Activated CD4-positive, alpha-beta T cell treated with anti-CD3 and anti-CD28 coated beads, Interleukin-2, amount 50 U/mL, for 4 hours (primary cell): Measurements from ENCODE around the gene YOD1.
"Not testable (repeated sequence)": the region's sequence is repeated elsewhere in the genome, so short reads cannot be mapped to it uniquely, and the experiment has no call there.

Experiments
- DNase-seq, 2 experiments: peaks; one replicate each; pipeline ENCODE4 v3.0.0-alpha.2; 2020

YOD1 gene

GRCh38 chr1:207048041-207048440 is 3.0 kb downstream of the YOD1 start:
- DNase-seq: no peak

GRCh38 chr1:207047505-207047904 is 3.5 kb downstream of the YOD1 start:
- DNase-seq: no peak

GRCh38 chr1:207045453-207045852 is 5.6 kb downstream of the YOD1 start:
- no peak for DNase-seq

GRCh38 chr1:207041397-207041796 is 9.6 kb downstream of the YOD1 start:
- DNase-seq: not testable (repeated sequence)

GRCh38 chr1:207040181-207040533 is 10.9 kb downstream of the YOD1 start:
- DNase-seq: no peak

GRCh38 chr1:207039380-207040180 is 11.4 kb downstream of the YOD1 start:
- DNase-seq: no peak

GRCh38 chr1:207036865-207037264 is 14.1 kb downstream of the YOD1 start:
- no peak for DNase-seq

GRCh38 chr1:207035877-207036551 is 15.0 kb downstream of the YOD1 start:
- DNase-seq: no peak

GRCh38 chr1:207034998-207035397 is 16.0 kb downstream of the YOD1 start:
- no peak for DNase-seq

GRCh38 chr1:207034208-207034607 is 16.8 kb downstream of the YOD1 start:
- DNase-seq: no peak

GRCh38 chr1:207033302-207033701 is 17.7 kb downstream of the YOD1 start:
- DNase-seq: no peak

- DNase-seq: no peak
Measured at GRCh38 chr1:207032528-207033017, 18.4 kb downstream of the YOD1 start, which contains the start of gene C1orf116. Gene C1orf116, minus strand, starts transcription at chr1:207032756. Its CDS starts 5,158 bp downstream, at chr1:207027598.

GRCh38 chr1:207031632-207032264 is 19.3 kb downstream of the YOD1 start:
- DNase-seq: no peak

GRCh38 chr1:207031016-207031415 is 20.0 kb downstream of the YOD1 start:
- no peak for DNase-seq

- DNase-seq: no peak
Measured at GRCh38 chr1:207030522-207031009, 20.4 kb downstream of the YOD1 start.

GRCh38 chr1:207029701-207030521 is 21.1 kb downstream of the YOD1 start:
- no peak for DNase-seq

GRCh38 chr1:207028884-207029650 is 21.9 kb downstream of the YOD1 start:
- no peak for DNase-seq

GRCh38 chr1:207027921-207028320 is 23.1 kb downstream of the YOD1 start:
- no peak for DNase-seq

GRCh38 chr1:207027206-207027777 is 23.7 kb downstream of the YOD1 start:
- DNase-seq: no peak

GRCh38 chr1:207026104-207026534 is 24.9 kb downstream of the YOD1 start:
- DNase-seq: no peak

GRCh38 chr1:207025146-207025880 is 25.7 kb downstream of the YOD1 start:
- no peak for DNase-seq
